Activated CD8-positive, alpha-beta memory T cell treated with anti-CD3 and anti-CD28 coated beads, Interleukin-2, amount 50 U/mL, for 24 hours (primary cell): ENCODE results near the gene KIF26A.
A peak's percentile ranks its signal among the peaks of the same experiment; 100 is the strongest.

Source experiments
- DNase-seq: peaks from one replicate; pipeline ENCODE4 v3.0.0-alpha.2; 2020; ENCODE audit errors: extremely low read depth

The KIF26A gene

DNA sequence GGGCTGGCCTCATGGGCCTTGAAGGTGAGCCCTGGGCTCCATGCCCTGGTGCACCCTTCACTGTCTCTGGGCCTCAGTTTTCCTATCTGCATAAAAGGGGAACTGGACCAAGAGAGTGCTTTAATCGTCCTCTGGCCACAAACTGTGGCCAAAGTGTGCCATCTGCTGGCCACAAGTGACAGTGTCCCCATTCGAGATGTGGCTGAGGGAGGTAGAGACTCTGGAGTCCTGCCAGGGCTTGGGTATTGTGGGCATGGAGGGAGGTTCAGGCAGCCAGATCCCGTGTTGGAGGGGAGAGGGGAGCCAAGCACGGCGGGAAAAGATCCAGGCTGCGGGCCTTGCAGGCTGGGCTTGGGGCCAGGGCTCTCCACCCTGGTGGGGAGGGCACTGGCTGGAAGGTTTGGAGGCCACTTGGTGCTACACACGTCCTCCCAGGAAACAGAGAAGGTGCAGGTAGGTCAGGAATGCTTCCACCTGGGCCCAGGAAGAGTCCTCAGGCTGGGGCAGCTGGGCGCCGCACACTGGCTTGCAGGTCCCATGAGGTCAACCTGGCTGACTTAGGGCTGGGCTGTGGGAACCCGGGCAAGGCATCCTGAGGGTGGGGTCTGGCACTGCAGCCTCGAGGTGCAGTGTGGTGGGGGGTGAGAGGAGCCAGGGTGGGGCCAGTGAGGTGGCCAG, 7.3 kb upstream of the KIF26A start:
- DNase-seq, result no peak

DNA sequence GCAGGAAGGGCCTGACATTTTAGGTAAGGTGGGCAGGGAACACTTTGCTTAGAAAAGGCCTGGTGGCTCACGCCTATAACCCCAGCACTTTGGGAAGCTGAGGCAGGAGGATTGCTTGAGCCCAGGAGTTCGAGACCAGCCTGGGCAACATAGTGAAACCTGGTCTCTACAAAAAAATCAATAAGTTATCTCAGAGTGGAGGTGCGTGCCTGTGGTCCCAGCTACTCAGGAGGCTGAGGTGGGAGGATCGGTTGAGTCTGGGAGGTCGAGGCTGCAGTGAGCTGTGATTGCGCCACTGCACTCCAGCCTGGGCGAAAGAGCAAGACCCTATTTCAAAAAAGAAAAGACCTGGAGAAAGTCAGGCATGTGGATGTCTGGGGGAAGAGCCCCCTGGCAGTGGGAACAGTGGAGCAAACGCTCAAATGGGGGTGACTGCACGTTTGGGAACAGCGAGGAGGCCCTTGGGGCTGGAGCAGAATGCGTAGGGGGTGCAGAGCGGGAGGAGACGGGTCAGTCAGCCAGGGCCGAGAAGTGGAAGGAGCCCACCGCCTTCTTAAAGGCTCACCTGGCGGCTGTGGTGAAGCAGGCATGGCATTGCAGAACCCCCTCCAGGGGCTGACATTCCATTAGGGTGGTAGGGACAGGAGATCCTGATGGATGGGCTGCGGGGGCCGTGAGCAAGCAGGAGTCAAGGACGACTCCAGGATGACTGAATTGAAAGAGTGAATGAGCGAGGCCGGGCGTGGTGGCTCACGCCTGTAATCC, 6.2 kb upstream of the KIF26A start:
- DNase-seq, result no peak

DNA sequence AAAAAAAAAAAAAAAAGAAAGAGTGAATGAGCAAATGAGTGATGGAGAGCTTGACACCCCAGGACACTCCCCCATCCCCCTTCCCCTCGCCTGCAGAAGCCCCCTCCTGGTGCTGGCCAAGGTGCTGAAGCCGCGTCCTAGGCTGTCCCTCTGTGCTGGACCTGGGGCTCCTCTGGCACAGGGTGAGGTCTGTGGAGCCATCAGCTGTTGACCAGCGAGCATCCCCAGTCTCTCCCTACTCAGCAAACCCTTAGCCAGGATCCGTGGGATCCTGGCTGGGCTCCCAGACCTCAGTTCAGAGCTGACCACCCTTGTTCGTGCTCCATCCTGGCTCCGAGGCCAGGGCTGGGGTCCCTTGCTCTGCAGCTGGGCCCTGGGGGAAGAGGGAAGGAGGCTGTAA, 5.4 kb upstream of the KIF26A start:
- no peak for DNase-seq

DNA sequence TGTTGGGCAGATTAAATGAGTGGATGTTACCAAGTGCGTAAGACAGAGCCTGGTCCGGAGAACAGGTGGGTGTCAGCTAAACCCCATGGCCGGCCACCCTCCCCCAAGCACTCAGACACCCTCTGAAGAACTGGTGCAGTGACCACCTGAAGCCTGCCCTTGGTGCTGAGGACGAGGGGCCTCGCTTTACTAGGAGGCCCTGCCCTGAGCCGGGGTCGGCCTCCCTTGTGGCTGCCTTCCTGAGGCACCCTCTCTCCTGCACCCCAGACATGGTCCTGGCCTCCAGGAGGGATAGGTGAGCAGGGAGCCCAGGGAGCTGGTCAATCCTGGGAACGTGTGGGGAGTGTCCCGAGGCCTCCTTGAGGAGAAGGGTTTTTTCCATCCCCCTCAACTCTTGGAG, 4.9 kb upstream of the KIF26A start:
- no peak for DNase-seq

DNA sequence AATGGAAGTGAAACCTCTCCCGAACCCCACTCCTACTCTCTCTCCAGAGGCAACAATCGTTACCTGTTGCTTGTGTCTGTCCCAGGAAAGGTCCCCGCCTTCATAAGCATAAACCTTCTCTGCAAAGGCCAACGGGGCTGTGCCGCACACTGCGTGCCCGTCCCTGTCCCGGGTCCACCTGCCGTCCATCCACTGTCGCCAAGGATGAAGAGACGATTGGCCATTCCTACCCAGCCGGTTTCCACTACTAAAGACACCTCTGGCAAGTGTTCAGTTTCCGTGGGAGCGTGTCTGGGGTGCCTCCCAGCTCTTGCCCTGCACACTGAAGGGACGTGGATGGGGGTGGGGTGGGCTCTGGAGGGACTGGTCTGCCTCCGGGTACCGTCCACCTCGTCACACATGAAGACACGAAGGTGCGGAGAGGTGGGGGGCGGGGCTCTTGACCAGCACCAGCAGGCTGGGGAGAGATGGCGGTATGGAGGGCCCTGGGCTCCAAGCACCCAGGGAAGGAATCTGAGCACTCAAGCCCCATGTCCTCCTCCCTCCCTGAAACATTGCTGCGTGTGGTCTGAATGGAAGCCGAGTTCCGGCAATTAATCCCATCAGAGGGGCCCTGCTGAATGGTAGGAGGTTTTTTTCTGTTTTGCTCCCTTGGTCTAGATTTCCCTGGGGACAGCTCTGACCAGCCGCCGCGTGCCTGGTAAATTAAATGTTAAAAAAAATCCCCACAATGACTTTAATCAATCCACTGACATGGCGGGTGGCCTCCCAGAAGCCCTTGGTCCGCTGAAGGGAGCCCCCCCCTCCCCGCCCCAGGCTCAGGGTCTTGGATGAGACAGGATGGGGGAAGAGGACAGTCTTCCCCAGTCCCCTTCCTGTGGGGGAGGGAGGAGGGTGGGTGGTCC, 4.1 kb upstream of the KIF26A start:
- DNase-seq, result no peak

DNA sequence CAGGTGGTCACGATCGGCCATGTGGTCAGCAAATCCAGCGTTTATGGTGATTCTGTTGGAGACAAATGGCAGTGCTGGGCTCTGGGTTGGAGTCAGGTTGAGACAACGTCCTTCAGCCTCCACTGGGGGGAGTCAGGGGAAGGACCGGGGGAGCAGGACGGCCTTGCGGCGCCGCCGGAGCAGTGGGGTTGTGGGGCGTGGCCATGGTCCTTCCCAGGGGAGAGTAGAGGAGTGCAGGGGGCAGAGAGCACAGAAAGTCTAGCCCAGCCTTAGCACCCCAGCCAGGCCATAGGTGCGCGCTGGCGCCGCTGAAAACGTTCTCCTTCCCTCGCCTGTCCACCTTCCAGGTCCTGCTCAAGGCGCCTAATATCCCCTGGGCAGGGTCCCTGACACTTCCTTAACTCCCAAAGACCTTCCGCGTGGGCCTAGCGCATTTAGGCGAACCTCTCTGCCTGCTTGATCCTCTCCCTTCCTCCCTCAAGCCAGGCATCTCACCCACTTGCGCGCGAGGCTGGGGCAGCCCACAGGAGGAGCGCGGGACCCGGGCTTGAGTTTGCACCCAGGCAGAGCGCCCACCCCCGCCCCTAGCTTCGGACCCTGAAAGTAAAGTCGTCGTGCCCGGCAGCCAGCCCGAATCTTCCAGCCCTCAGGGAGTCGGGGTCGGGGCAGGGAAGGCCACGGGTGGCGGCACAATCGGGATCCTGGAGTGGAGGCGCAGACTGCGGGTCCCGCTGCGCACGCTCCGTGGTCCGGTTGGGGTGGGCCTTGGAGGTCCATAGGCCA, 3.1 kb upstream of the KIF26A start:
- no peak for DNase-seq

DNA sequence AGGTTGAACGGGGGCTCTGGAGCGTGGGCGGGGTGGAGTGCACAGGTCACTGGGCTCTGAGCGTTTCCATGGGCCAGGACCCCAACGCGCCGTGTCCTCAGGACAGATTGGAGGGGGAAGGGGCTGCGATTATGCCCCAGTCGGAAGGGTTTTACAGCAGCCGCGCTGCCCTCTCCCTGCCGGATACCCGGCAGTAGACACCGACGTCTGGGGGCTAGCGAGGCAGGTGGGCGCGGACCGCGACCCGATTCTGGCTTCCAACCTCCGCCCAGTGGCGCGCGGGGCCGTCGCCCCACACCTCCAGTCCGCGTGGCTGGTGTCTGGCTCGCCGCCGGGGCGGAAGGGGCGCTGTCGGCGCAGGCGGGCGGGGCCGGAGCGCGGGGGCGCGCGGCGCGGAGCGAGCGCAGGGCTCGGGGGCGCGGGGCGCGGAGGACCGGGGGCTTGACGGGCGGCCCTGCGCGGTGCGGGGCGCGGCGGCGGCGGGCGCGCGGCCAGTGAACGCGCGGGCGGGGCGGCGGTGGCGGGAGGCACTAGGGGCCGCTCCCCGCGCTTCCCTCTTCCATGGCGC, 2.4 kb upstream of the KIF26A start:
- DNase-seq, result no peak

DNA sequence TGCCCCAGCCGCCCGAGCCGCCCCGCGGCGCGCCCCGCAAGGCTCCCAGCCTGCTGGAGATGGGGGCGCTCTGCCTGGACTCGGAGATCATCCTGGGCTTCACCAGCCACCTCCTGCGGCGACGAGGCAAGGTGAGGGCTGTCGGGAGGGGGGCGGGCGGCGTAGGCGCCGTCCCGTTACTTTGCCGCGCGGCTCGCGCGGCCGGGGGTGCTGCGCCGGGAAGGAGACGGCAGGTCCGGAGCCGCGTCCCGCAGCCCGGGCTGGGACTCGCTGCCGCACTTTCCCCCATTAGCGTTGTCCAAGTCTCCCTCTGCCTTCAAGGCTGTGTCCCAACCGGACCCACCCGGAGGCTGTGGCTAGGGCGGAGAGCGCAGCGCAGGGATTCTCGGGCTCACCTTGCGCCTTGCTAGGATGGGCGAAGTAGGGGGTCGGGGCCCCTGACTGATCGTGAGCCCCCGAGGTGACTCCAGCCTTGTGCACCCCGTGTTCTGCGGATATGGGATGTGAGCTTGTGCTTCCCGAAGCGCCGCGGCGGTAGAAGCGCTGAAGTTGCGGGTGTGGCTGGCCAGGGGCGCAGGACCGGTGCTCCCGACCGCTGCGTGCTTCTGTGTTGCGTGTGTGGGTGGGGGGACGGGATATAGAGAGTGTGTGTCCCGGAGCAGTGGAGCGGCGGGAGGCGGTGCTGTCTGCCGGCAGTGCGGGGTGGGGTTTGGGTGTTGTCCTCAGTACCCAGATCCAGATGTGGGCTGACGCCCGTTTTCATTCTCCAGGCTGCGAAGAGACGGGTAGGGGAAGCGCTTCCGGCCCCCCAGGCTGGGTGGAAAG, 1.7 kb upstream of the KIF26A start:
- no peak for DNase-seq

DNA sequence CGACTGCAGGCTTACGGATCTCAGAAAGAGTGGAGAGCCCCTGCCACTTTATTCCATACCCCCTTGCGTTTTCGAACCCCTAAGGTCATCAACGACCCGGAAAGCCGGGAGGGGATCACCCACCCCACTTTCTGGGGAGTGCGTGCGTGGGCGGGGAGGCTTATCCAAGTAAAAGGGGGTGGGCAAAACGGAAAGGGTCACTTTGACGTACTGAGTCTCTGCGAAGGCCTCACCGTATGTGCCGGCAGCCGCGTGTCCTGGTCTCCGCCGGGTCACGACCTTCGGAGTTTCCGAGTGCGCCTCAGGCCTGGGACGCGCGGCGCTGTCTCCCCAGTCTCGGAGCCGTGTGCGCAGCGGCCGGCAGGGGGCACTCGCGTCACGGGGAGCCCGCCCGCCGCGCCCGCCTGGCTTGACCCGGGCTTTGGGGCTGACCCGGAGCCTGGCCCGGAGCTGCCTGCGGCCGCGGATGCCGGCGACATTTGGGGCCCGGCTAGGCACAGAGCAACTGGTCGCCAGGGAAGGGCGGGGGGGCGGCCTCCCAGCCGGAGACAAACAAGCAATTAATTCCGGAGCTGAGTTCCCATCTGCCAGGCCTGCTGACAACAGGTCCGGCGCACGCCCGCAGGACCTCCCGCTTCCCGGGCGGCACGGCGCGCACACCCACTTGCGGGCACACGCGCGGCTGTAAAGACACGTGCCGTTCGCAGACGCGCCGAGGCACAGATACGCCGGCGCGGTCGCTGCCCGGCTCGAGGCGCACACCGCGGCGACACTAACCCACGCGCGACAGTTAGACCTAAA, 890 bp upstream of the KIF26A start:
- DNase-seq, result peak; percentile 10

DNA sequence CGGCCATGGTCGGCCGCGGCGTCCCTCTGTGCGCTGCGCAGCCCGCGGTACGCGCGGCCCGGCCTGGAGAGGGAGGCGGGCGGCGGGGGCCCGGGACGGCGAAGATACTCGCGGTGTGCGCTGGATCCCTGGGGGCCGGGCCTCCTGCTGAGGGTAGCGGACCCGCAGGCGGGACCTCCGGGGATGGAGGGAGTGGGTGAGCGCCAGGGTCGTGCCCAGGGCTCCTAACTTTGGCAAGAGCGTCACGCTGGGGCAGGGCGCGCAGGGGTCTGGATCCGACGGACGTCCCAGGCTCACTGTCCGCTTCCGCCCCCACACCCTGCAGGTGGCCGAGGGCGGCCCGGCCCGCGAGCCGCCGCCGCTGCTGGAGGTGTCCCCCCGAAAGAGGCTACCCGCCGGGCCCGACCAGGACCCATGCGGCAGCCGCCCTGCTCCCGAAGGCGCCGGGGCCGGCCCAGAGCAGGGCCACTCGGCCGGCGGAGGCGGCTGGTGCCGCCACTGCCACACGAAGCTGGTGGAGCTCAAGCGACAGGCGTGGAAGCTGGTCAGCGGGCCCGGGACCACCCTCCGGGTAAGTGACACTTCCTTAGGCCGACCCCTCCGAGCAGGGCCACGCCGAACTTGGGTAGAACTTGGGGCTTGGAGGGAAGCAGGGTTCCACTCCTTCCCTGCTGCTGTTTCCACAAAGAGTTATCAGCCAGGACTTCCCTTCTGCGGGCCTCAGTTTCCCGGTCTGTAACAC, 502 bp downstream of the KIF26A start:
- DNase-seq, result no peak

DNA sequence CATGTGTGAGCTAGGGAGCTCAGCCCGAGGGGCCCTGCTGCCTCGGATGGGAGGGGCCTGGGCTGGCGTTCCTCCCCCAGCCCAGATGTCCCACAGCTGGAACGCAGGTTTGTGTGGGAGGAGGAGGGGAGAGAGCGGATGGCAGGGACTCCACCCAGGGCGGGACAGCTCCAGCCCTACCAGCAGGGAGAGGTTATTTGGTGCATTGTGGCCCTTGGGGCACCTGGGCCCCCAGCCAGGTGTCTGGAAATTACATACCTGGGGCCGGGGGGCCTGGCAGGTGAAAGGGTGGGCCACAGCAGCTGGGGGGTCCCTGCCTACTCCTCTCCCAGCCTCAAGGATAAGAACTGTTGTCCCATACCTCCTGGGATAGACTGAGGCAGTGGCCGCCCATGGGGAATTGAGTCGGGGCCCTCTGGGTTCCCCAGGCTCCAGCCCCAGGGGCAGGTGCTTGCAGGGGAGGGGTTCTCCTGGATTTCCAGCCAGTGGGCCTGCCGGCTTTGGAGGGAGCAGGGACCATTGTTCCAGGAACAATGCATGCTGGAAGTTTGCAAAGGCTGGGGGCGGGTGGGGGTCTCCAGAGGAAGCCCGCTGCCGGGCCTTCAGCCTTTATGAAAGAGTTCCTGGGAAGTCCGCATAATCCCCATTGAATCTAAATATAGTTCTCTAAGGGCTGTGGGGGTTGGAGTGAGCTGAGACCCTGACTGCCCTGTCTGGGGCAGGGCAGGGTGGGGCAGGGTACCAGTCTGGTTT, 1.2 kb downstream of the KIF26A start:
- DNase-seq, result no peak

DNA sequence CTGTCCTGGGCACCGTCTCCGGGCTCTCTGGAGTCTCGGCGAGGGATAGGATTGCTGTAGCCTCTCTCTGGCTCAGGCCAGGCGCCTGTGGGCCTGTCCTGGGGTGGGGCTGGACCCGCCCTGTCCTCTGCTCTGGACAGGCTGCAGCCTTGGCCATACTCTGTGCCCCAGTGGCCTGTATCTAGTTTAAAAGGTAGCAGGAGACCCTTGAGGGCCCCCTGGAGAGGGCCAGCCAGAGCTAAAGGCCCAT, 1.8 kb downstream of the KIF26A start:
- DNase-seq, result no peak

DNA sequence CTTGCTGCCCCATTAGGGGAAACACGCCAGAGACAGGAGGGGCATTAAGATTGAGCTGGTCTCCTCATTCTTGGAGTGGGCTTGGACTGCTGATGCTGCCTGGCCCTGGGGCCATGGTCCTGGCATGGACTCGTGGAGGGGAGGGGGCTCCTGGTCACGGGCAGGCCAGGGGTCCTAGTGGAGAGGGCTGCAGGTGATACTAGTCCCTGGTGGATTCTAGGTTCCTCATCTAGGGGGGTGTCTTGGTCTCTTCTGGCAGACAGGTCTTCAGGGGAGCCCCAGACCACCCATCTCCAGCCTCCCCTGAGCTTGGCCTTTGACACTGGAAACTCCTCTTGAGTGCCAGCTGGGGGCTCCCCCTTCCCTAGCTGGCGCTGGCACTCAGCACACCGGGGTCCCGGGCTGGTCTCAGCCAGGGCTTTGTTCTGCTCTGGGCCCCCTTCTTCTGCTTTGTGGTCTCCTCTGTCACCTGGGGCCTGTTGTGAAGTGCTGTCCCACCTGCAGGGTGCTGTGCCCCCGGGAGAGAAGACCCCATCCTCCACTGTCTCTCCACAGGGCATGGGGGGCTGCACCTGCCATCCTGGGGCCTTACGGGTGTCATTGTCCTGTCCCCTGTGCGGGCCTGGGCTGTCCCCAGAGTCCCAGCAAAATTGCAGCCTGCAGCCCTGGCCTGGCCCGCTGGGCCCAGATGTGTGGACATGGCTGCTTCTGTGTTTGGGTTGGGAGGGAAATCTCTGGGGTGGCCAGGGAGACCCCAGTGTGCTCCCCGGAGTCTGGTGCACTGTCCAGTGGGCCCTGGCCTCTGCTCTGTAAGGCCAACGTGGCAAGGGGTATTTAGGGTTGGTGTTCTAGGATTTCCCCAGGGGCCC, 2.3 kb downstream of the KIF26A start:
- DNase-seq, result no peak

DNA sequence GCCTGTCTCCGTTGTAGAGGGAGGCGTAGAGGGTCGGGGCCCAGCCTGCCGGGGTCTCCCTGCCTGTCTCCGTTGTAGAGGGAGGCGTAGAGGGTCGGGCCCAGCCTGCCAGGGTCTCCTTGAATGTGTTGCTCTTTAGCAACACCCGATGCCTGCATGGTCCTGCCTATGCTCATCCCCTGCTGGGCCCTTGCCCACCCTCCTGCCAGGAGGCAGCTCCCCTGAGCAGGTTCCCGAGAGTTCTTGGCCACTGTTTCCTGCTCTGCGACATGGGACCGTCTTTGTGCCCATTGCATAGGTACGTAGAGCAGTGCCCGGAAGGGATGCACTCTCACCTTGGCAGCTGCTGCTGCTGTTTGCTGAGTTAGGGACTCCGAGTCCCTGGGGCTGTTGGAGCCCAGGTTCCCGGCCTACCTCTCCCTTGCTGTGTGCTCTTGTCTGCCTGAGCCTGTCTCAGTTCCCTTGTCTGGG, 3.3 kb downstream of the KIF26A start:
- no peak for DNase-seq

DNA sequence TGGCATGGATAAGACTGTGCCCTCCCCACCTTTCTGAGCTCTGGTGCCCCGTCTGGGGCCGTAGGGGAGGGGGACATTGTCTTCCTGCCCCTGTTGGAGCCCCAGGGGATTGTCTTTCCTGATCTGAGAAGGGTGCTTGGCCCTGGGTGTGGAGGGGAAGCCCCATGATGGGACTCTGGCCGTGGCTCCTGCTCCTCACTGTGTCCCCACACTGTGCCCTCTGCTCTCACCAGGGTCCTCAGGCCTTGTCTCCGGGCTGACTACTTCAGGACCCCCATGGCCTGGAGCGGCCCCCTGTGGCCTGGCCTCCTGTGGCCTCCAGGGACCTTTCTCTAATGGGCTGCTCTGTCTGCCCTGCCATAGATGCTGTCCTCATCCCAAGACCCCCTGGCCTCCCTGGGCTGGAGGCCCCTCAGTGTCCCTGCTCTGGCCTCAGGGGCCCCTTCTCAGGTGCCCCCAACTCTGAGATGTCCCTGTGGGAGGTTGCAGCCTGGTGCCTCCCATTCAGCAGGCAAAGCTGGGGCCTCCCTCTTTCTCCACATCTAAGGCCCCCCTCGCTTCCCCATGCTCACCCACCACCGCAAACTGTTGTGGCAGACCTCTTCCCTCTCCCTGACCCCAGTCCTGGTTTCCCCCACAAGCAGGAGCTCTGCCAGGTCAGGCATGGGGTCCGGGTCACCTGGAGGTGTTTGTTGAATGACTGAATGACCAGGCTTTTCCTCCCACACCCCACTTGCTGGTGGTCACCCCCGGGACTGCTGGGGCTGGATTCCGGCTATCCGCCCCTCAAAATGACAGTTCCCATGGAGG, 4.0 kb downstream of the KIF26A start:
- DNase-seq, result no peak

DNA sequence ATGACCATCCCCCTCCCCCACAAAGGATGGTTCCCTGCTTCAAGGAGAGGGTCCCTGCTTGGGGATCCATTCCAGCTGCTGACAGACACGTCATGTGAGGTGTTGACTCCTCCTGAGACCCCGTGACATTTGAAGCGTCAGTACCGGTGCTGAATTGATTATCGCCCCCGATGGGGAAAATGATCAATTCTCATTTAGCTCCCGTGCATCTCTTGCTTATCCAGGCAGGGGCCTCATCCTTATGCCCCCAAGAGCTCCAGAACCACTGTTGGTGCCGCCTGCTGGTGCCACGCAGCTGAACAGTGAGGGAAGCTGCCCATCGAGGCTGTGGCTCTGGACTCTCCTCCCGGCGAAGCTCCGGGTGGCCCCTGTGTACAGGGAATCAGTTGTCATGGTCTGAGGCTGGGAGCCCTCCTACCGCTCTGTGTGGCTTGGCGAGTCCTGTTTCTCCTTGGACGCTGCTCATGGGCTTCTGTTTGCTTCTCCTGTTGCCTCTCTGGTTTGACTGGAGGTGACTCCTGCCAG, 4.6 kb downstream of the KIF26A start:
- no peak for DNase-seq
